GM19035 (cell line): ENCODE data around the gene CFAP74.

Source experiments
- ATAC-seq: cut with Tn5 transposase; IDR thresholded peaks from one replicate; pipeline ENCODE4 v1.9.1; 2021; ENCODE audit not compliant: unreplicated experiment

The CFAP74 gene

DNA sequence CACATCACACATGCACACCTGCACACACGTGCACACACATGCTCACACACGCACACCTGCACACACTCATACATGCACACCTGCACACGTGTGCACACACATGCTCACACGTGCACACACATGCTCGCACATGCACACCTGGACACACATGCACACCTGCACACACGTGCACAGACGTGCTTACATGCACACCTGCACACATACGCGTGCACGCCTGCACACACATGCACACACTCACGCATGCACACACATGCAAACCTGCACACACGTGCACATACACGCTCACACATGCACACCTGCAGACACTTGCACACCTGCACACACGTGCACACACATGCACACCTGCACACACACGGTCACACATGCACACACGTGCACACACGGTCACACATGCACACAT lies 32.6 kb downstream of the CFAP74 start:
- ATAC-seq: no peak

DNA sequence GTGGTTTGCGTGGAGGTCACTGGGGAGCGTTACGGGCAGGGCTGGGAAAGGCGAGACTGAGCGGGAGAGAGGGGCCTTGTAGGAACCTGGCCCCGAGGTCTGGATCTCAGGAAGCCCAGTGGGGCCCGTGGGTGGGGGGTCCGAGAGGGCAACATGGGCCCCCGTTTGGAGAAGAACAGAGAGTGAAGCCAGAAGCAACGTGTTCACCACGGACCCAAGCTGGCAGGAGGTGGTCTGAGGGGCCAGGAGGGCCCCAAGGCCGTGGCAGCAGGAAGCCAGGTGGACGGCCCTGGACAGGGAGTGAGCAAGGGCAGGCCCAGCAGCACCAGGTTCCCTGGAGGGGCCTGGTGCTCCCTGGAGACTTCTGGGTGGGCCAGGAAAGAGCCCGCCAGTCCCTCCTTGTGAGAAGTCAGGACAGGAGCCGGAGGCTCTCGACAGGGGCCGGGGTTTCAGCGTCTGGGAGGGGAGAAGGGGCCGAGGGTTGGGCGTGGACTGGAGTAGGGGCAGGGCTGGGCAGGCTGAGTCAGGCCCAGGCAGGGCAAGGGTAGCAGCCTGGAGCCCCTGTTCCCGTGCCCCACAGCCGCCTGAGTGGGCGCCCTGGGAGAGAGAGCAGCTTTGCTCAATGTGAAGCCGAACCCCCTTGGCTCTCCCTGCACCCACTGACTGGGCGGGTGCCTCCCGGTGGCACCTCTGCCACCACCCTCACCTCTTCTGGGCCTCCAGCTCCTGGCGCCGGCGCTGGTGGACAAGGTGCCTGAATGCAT lies 33.5 kb downstream of the CFAP74 start:
- no peak for ATAC-seq

DNA sequence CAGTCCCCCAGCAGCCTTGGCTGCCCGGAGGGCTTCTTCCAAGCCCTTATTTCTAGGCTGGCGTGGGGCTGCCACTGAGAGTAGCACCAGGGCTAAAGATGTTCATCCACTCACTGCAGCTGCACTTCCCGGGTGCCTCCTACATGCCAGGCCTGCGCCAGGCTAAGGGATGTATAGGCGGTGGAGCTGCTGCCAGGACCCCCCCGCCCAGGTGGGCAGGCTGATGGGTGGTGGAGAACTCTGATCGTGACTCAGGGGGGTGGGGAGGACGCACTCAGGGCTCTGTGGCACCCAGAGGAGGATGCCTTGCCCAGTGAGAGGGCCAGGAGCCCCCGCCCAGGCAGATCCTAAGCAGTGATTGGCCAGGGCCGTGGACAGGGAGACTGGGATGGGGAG lies 34.1 kb downstream of the CFAP74 start:
- no peak for ATAC-seq

DNA sequence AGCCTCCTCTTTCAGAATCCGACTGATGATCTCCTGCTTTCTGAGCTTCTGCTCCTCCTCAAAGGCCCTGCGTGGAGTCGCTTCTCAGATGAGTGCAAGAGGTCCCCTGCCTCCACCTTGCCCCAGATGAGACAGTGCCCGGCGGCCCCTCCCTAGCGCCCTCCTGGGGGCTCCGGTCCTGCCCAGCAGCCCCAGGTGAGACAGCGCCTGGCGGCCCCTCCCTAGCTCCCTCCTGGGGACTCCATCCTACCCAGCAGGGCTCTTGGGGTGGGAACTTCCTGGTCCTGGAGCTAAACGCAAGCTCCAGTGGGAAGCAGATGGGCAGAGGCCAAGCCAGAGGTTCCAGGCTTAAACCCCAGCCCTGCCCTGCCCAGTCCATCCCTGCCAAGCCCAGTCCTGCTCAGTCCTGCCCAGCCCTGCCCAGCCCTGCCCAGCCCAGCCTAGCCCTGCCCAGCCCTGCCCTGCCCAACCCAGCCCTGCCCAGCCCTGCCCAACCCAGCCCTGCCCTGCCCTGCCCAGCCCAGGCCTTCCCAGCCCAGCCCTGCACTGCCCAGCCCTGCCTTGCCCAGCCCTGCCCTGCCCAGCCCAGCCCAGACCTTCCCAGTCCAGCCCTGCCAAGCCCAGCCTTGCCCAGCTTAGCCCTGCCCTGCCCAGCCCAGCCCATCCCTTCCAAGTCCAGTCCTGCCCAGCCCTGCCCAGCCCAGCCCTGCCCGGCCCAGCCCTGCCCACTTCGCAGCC lies 34.6 kb downstream of the CFAP74 start:
- ATAC-seq: no peak

DNA sequence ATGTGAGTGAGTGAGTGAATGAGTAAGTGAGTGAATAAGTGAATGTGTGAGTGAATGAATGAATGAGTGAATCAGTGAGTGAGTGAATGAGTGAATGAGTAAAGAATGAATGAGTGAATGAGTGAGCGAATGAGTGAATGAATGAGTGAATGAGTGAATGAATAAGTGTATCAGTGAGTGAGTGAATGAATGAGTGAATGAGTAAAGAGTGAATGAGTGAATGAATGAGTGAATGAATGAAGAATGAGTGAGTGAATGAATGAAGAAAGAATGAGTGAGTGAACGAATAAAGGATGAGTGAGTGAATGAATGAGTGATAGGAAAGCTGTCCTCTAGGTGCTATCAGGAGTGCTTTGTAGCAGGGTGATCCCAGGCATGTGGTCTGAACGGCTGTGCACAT lies 35.7 kb downstream of the CFAP74 start:
- no peak for ATAC-seq

DNA sequence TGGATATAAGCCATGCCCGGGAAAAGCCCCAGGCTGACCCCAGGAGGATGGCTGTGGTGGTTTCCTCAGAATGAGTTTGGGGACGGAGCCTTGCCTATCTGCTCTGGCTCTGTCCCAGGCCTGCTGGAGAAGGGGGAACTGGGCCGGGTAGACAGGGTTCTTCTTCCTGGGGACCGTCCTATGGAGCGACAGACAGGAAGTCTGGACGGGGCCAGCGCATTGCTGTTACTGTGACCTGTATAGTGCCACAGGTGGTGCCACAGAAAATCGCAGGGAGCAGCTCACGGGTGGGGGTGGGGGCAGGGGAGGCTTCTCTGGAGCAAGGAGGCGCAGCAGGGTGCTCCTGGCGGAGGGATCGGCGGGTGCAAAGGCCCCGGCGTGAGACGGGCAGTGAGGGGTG lies 36.4 kb downstream of the CFAP74 start:
- no peak for ATAC-seq

DNA sequence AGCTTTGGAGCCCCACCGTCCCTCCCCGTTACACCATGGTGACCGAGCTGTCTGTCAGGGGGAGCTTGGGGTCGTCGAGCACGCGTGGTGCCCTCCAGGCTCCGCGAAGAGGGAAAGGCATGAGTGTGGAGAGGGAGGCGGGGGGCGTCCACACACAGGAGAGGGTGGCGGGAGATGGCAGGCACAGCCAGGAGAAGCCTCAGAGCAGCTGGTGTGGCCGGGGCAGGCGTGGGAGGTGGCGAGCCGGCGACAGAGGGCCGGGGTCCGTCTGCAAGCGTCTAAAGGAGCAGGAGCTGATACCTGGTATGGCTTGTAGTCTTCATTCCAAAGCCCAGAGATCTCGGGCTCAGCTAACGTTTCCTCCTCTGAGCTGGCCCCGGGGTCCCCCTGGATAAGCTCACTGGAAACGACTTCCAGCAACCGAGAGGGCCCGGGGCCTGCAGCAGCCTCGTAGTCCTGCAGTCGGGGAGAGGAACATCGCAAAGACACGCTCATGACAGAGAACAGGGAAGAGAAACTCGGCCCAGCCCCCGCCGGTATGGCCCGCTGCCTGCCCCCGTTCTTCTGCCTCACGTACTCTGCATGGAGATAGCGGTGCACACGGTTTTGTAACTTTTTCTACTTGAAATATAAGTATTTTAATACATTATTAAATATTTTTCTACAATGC lies 37.4 kb downstream of the CFAP74 start:
- no peak for ATAC-seq

DNA sequence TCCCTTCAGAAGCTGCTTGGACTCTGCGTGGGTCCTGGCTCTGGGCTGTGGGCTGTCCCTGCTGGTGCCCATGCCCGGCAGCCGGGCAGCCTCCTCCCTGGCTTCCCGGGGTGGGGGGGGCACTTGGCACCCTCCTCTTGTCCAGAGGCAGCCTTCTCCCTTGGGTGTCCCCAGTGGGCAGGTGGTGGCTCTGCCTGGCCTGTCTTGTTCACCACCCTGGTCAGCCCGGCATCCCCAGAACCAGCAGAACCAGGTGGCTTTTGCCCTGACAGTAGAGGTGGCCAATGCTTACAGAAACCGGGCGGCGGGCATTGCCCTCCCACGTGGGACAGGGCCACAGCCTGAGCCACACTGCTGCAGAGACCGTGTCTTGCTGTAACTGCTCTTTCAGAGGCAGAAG lies 38.0 kb downstream of the CFAP74 start:
- no peak for ATAC-seq

DNA sequence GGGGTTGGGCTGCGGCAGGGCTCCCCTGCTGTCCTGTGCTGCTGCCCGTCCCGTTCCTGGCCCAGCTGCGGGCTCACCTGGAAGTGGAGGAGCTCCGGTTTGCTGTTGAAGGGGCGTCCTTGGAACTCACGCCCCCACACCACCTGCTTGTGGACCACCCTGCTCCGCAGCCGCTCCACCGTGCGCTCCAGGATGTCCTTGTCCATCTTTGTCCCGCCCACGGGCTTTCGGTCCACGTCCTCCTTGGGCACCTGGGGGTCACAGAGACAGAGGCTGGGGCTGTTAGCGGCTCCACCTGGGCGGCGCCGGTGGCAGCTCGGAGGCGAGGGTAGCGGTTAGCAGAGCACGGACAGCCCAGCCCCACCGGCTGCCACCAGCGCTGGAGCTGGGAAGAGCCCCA lies 38.8 kb downstream of the CFAP74 start:
- no peak for ATAC-seq

DNA sequence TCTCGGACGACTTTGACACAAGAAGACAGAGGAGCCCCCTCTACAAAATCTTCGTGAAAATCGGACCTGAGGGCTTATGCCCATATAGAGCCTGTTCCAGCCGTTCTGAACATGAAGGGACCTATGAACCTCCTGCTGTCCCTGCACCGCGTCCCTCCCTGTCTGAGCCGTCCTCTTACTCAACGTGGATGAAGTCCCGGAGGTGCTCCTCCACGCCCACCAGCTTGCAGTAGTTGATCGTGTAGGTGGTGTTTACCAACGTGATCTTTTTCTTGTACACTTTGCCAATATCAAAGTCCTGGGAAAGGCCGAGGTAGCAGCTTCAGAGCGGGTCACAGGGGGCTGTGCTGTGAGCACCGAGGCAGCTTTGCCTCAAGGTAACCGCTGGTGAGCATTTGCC lies 40.0 kb downstream of the CFAP74 start:
- ATAC-seq: no peak

DNA sequence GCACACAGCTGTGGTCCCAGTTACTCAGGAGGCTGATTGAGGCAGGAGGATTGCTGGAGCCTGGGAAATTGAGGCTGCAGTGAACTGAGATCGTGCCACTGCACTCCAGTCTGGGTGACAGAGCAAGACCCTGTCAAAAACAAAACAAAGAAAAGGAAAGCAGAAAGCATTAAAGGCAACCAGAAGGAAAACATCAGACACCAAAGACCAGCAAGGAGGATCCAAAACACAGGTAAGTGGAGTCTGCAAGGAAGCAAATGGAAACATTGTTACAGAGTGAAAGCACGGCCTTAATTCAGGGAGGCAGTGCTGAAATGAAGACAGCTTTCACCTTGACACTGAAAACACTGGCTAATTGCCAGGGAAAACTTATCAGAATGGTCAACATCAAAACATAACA lies 40.8 kb downstream of the CFAP74 start:
- no peak for ATAC-seq

DNA sequence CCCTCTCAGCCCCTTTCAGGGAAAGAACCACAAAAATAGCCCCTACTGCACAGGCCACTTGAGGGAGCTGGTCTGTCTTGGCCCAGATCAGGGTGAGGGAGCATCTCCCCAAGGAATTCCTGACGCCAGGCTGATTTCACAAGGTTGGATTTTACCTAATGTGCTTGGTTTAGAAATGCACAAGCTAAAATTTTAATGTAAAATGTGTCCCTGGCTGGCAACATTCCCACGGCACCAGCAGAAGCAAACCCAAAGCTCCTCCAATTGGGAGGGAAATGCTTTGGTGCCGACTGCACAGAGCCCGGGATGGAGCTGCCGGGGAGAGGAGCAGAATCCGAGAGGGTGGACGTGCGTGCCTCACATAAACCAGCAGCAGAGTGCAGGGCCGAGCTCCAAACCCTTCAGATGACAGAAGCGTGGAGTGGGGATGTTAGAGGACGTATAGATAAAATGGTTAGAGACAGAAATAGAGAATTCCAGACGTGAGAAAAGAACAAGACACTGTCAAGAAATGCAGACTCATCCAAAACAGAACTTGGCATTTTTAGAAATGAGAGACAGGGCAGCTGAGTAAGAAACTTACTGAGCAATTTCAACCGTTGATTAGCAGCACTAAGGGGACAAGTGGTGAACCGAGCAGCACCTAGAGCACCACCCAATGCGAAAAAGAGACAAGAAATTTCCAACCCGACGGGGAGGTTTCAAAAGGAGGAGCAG lies 42.9 kb downstream of the CFAP74 start:
- no peak for ATAC-seq

DNA sequence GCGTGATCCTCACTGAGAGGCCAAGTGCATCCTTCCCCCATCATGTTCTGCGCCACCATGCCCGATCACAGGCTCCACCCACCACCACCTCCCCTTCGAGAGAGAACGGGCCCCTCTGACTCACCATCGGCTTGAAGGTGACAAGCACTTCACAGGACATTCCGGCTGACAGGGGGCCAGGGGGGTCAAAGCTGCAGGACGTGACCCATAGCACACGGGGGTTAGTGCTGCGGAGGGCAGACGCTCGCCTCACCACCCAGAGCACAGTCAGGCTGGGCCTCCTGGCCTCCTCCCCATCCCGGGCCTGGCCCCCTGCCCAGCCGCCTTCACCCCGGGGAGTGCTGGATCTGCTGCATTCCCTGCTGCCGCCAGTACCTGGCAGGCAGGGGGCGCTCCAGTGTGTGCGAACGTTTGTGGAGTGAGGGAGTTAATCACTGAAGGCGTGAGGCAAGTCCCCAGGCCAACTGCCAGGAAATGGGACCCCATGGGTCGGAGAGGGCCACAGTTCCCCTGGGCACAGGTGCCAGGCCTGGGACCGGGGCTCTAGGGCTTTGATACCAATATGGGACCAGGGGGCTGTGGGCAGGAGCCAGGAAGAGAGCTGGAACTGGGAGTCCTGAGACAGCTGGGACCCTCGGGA lies 43.6 kb downstream of the CFAP74 start:
- no peak for ATAC-seq

DNA sequence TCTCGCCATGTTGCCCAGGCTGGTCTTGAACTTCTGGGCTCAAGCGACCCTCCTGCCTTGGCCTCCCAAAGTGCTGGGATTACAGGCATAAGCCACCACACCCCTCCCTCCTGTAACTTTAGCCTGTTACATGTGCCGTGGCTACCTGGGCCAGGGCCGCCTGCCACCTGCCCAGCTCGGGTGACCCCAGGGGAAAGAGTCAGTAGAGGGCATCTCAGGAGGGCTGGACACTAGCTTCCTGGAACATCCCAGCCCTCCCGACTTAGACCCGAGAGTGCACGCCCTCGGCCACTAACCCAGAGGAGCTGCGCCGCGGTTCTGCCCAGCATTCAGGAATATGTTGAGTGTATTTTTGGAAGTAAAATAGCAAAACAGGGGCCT lies 44.1 kb downstream of the CFAP74 start:
- ATAC-seq: no peak

DNA sequence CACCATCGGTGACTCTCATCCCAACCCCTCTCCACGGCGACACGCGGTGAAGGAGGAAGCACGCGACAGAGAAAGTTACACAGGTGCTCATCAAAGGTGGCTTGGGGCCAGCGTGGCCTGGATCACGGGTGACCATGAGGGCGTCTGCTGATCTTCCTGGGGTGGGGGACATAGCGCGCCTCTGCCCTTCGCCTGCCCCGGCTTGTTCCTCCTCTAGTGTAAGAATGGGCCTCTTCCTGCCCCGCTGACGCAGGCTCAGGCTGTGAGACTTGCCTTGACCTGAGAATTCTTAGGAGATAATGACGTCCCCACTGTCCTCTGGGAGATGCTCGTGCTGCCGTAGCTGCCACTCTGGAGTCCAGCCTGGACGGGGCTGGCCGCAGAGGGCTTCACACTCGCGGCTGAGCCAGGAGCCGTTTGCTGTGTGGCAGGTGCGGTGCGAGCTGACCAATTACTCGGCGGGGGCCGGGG lies 45.5 kb downstream of the CFAP74 start:
- ATAC-seq: no peak

DNA sequence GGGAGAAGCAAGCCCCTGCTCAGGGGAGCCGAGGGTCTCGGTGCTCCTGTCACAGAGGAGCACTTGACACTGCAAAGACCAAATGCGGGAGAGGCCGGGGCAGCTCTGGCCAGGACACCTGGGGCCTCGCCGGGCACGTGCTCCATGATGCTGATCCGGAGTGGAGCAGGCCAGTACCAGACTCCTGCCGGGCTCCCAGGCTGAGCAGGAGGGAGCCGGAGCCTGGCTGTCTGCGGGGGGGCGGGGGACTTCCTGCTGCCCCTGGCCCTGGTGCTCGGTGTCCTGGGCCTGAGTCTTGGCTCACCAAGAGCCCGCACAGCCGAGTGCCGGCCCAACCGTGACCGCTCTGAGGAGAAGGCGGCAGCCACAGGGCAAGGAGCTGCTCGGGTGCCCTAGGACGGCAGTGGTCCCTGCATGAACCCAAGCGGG lies 46.0 kb downstream of the CFAP74 start:
- ATAC-seq: no peak

DNA sequence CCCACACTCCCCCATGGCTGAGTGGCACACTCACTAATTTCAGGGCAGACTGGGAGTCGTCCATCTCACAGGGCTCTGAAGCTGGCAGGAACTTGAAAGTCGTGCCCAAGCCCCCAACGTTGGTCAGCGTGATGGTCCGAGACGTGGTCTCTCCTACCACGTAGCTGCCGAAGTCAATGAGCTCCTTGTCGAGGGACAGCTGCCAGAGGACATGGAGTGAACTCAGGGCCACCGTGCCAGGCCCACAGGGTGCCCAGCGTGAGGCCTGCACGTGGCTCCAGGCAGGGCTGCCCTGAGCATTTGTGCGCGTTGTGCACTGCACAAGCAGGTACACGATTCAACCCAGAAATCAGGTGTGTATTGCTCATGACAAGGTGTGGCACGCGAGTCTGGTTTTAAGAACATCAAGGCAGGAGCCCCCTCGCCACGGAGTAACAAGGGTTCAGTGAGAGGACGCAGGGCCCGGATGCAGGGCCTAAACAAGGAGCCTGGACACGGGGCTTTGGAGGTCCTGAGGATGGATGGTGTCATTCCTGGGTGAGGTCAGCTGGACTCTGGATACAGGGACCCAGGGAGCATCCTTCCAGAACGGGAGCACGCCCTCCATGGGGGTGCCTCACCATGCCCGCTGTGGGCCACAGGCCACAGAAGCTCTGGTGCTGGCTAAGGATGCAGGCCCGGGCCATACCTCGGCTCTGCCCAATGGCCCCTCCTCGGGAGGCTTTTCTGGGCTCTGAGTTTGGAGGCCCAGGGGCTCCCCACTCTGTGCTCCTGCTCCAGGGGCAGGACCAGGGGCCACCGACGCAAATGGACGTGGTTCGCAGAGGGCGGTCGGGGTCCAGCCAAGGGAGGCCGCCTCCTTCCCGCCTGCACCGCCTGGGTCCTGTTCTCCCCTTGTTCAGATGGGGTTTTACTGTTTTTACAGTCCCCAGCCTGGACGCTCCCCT lies 46.7 kb downstream of the CFAP74 start:
- ATAC-seq: no peak

DNA sequence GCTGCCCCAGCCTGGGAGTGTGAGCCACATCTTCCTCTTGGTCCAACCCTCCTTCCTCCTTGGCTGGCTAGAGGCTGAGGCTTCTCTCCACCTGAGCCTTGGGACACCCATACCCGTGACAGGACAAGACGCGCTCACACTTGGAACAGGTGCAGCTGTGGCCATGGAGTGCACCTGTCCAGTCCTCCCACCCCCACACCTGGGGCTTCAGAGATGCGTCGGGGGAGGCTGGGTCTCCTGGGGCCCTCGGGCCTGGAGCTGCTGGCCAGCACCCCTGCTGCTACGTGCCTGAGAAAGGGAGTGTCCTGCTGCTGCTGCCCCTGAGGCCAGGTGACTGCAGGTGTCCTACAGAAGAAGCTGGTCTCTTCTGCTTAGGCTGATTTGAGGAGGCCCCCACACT lies 47.5 kb downstream of the CFAP74 start:
- no peak for ATAC-seq

DNA sequence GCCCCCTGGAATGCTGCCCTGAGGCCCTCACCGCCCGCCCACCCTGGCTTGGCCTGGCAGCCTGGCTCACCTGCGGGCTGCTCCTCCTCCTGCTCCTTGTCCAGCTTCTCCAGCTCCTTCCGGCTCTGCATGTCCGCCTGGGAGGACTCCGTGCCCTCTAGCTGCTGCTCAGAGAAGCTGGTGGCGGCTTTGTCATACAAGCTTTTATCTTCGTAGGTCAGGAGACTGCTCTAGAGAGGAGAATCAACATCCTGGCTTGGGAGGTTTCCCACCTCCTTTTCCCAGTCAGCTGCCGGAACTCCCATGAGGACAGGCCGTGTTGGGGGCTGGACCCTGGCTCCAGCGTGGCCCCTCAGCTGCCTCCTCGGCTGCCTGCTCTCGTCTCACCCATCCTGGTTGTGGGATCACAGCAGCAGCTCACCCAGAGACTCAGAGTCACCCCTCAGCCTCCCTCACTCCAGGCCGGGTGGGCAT lies 47.9 kb downstream of the CFAP74 start:
- no peak for ATAC-seq
